ENCODE data around the gene MISFA. TPM values are rescaled to one million over a fixed set of nuclear protein-coding genes. Genes with fewer than 3 reads are reported as not detected.

The MISFA gene
- total and polyA plus RNA-seq, 2 donors from 2014 or later = 3.6 to 6.6 TPM

GRCh38 chr11:18650353-18650752 lies 50.8 kb downstream of the MISFA start:
- H3K4me3 ChIP-seq (ENCODE audit: low read length in 3 of 3) = no peak overlapping the region
- H3K9me3 ChIP-seq (ENCODE audit: control insufficient read depth in 2 of 3, insufficient read depth in 1 of 3, low read length in 3 of 3) = no peaks in the 10 kb centered on the region
- intact Hi-C loops (cut with DNase I) = no loop called here
- H3K4me1 ChIP-seq (ENCODE audit: control insufficient read depth in 2 of 3, insufficient read depth in 2 of 3, low read depth in 1 of 3, low read length in 3 of 3) = no peaks in the 10 kb centered on the region
- DNase-seq = no peak
- H3K27me3 ChIP-seq (ENCODE audit: control insufficient read depth, insufficient read depth, low read length) = no peaks in the 10 kb centered on the region
- H3K9ac ChIP-seq (ENCODE audit: low read length in 3 of 3) = no peak overlapping the region
- TF ChIP-seq CTCF (IDR thresholded peaks at IDR 0.05; ENCODE audit: borderline replicate concordance, extremely low read depth, insufficient read depth) = no peak
- no peak overlapping the region for H3K27ac ChIP-seq (ENCODE audit: low read depth in 2 of 2, low read length in 2 of 2)
- FAIRE-seq = no peak
- no peaks in the 10 kb centered on the region for H3K36me3 ChIP-seq (ENCODE audit: control insufficient read depth in 2 of 3, insufficient read depth in 3 of 3, low read length in 3 of 3)

- Histone ChIP-seq H3K36me3 (ENCODE audit: control insufficient read depth in 2 of 3, insufficient read depth in 3 of 3, low read length in 3 of 3) (no peaks in the 10 kb centered on the region), H3K4me1 (ENCODE audit: control insufficient read depth in 2 of 3, insufficient read depth in 2 of 3, low read depth in 1 of 3, low read length in 3 of 3) (no peaks in the 10 kb centered on the region), H3K27ac (ENCODE audit: low read depth in 2 of 2, low read length in 2 of 2) (no peak overlapping the region), H3K27me3 (ENCODE audit: control insufficient read depth, insufficient read depth, low read length) (no peaks in the 10 kb centered on the region), H3K4me3 (ENCODE audit: low read length in 3 of 3) (no peak overlapping the region), H3K9me3 (ENCODE audit: control insufficient read depth in 2 of 3, insufficient read depth in 1 of 3, low read length in 3 of 3) (no peaks in the 10 kb centered on the region), H3K9ac (ENCODE audit: low read length in 3 of 3) (no peak overlapping the region)
- intact Hi-C loops (cut with DNase I) = no loop called here
- TF ChIP-seq CTCF (IDR thresholded peaks at IDR 0.05; ENCODE audit: borderline replicate concordance, extremely low read depth, insufficient read depth) = peak; percentile 67
- FAIRE-seq (no peak), DNase-seq (peak in 2 of 5 donors; percentile 22 to 51)
Observed at GRCh38 chr11:18650859-18651557, 51.4 kb downstream of the MISFA start.

Other genes with a start within 250 kb of the MISFA start
- gene LDHA, start 205.2 kb upstream of the MISFA start, total RNA-seq = 755 TPM
- 466 TPM for gene LDHA, start 205.2 kb upstream of the MISFA start, polyA plus RNA-seq (ENCODE audit: insufficient read depth, low read depth, low replicate concordance)
- gene LDHC, start 187.5 kb upstream of the MISFA start, total RNA-seq = not detected
- 3.9 TPM for gene LDHC, start 187.5 kb upstream of the MISFA start, polyA plus RNA-seq (ENCODE audit: insufficient read depth, low read depth, low replicate concordance)
- not detected for gene LDHAL6A, start 143.9 kb upstream of the MISFA start, total RNA-seq
- 0.47 TPM for gene LDHAL6A, start 143.9 kb upstream of the MISFA start, polyA plus RNA-seq (ENCODE audit: insufficient read depth, low read depth, low replicate concordance)
- gene TSG101, start 72.8 kb upstream of the MISFA start, total RNA-seq = 61.3 TPM
- gene TSG101, start 72.8 kb upstream of the MISFA start, polyA plus RNA-seq (ENCODE audit: insufficient read depth, low read depth, low replicate concordance) = 91.7 TPM
- 23.1 TPM for gene UEVLD, start 11.1 kb upstream of the MISFA start, total RNA-seq
- gene UEVLD, start 11.1 kb upstream of the MISFA start, polyA plus RNA-seq (ENCODE audit: insufficient read depth, low read depth, low replicate concordance) = 8.0 TPM
- gene SPTY2D1, start 34.6 kb downstream of the MISFA start, total RNA-seq = 21.9 TPM
- gene SPTY2D1, start 34.6 kb downstream of the MISFA start, polyA plus RNA-seq (ENCODE audit: insufficient read depth, low read depth, low replicate concordance) = 4.8 TPM
- gene TMEM86A, start 99.0 kb downstream of the MISFA start, total RNA-seq = 7.4 TPM
- 17.1 TPM for gene TMEM86A, start 99.0 kb downstream of the MISFA start, polyA plus RNA-seq (ENCODE audit: insufficient read depth, low read depth, low replicate concordance)
- 2.5 TPM for gene IGSF22, start 126.4 kb downstream of the MISFA start, total RNA-seq
- 2.8 TPM for gene IGSF22, start 126.4 kb downstream of the MISFA start, polyA plus RNA-seq (ENCODE audit: insufficient read depth, low read depth, low replicate concordance)
- not detected for gene PTPN5, start 192.0 kb downstream of the MISFA start, total RNA-seq
- gene PTPN5, start 192.0 kb downstream of the MISFA start, polyA plus RNA-seq (ENCODE audit: insufficient read depth, low read depth, low replicate concordance) = 0.17 TPM